Esophagus squamous epithelium (tissue), 5 donors: Measurements from ENCODE around the gene LHX4. TPM values are rescaled to one million over a fixed set of nuclear protein-coding genes. Genes with fewer than 3 reads are reported as not detected.

Experiments used
- DNase-seq: peaks from one replicate; lab custom pipeline; 2025; lab: John Stamatoyannopoulos, UW
- H3K27ac ChIP-seq, 4 donors: fragments of 200-600 bp; sonication (generic); one replicate each; pipeline ENCODE4 v1.5.1; 2016 to 2019; ENCODE audit warnings: mild to moderate bottlenecking in 1 of 4
- H3K27me3 ChIP-seq, 4 donors: fragments of 200-600 bp; sonication (generic); 1 replicate in 3 of 4; 2 replicates in 1 of 4; pipeline versions ENCODE4 v1.5.1 to v1.6.0; 2017 to 2021; ENCODE audit warnings: antibody characterized with exemption in 1 of 4
- H3K36me3 ChIP-seq, 3 donors: fragments of 200-600 bp; sonication (generic); one replicate each; pipeline ENCODE4 v1.5.1; 2016 to 2019
- H3K4me1 ChIP-seq, 3 donors: fragments of 200-600 bp; sonication (generic); one replicate each; pipeline ENCODE4 v1.5.1; 2017 to 2019
- H3K4me3 ChIP-seq, 4 donors: fragments of 200-600 bp; sonication (generic); 1 replicate in 3 of 4; 2 replicates in 1 of 4; pipeline ENCODE4 v1.5.1; 2016 to 2019; ENCODE audit warnings: mild to moderate bottlenecking in 2 of 4, moderate library complexity in 1 of 4
- H3K9me3 ChIP-seq, 3 donors: fragments of 200-600 bp; sonication (generic); one replicate each; pipeline ENCODE4 v1.5.1; 2016 to 2019
- POLR2A ChIP-seq, 4 donors: fragments of 450-650 bp; IDR thresholded peaks; one replicate each; pipeline ENCODE4 v1.6.1; 2017; ENCODE audit warnings: antibody characterized with exemption in 4 of 4, mild to moderate bottlenecking in 4 of 4, moderate library complexity in 3 of 4
- WGBS, 2 donors: methylation state at CpG; one replicate each; pipeline ENCODE4 v1.1.5; 2018; 5-methylcytosine and 5-hydroxymethylcytosine counted together
- intact Hi-C: fragments of 100-400 bp; cut with DNase I; formaldehyde crosslinking; loops from one replicate; pipeline ENCODE4 v1.15.0; 2022
- total RNA-seq, 4 donors: library from RNA; depleted of rRNA; stranded (reverse); fragments of >200 nt; gene quantifications; one replicate each; pipeline ENCODE4 v1.1.0, GENCODE V29; 2016
- TF ChIP-seq, protein P1 (sequence below), 6 experiments: fragments of 450-650 bp in 4 of 6; fragments of 200-600 bp in 2 of 6; sonication (generic) in 2 of 6; IDR thresholded peaks; one replicate each; pipeline ENCODE4 v1.5.1; 2016 to 2019; ENCODE audit warnings: antibody characterized with exemption in 6 of 6, mild to moderate bottlenecking in 4 of 6, moderate library complexity in 4 of 6
- donor health status: DM: yes; HTN: yes; CAD: no.

The LHX4 gene
- total RNA-seq, 4 donors from 2014 or later: 0.18 to 0.38 TPM; not detected in 2

DNA sequence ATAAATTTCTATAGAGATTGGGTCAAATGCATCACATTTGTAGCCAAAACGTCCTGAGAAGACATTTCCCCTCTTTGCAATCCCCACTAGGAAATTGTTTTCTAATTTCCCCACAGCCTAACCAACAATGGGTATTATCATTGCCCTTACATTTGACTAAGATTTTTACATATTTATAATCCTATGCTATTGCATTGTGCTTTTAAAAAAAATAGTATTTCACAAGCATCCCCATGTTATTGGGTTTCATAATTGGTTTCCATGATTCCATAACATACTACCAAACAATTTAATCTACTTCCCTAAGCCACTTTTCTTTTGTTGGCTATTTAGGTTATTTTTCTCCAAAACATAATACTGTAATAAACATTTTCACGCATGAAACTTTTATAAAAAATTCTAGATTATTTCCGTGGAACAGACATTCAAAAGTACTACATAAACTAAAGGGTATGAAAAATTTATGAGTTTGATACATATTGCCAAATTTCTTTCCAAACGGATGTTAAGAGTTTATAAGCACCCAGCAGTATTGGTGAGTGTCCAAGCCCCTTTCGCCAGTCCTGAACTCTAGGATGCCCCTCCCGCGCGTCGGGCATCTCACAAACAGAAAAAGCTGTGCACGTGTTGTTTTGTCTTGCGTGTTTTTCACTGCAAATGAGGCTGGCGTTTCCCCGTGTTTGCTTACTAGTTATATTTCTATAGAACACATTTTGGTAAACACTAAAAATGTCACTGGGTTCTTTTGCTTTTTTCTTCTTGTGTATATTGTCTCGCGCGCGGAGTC lies 2.0 kb upstream of the LHX4 start:
- peaks cover 22 to 43% (median 33%) of the 10 kb centered on the region in 3 donors for H3K4me1 ChIP-seq
- H3K4me3 ChIP-seq: no peak overlapping the region
- peaks cover 18 to 100% (median 45%) of the 10 kb centered on the region in 4 donors for H3K27me3 ChIP-seq
- H3K36me3 ChIP-seq: no peaks in the 10 kb centered on the region
- WGBS, 2 donors: 26 to 30% methylated on average over 17 of the region's 17 CpGs
- no peak overlapping the region for H3K27ac ChIP-seq
- intact Hi-C loops: no loop called here
- DNase-seq: no peak
- H3K9me3 ChIP-seq: no peaks in the 10 kb centered on the region
- TF ChIP-seq POLR2A (IDR thresholded peaks at IDR 0.05): no peak
- TF ChIP-seq, protein P1, sequence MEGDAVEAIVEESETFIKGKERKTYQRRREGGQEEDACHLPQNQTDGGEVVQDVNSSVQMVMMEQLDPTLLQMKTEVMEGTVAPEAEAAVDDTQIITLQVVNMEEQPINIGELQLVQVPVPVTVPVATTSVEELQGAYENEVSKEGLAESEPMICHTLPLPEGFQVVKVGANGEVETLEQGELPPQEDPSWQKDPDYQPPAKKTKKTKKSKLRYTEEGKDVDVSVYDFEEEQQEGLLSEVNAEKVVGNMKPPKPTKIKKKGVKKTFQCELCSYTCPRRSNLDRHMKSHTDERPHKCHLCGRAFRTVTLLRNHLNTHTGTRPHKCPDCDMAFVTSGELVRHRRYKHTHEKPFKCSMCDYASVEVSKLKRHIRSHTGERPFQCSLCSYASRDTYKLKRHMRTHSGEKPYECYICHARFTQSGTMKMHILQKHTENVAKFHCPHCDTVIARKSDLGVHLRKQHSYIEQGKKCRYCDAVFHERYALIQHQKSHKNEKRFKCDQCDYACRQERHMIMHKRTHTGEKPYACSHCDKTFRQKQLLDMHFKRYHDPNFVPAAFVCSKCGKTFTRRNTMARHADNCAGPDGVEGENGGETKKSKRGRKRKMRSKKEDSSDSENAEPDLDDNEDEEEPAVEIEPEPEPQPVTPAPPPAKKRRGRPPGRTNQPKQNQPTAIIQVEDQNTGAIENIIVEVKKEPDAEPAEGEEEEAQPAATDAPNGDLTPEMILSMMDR (IDR thresholded peaks at IDR 0.05): no peak

DNA sequence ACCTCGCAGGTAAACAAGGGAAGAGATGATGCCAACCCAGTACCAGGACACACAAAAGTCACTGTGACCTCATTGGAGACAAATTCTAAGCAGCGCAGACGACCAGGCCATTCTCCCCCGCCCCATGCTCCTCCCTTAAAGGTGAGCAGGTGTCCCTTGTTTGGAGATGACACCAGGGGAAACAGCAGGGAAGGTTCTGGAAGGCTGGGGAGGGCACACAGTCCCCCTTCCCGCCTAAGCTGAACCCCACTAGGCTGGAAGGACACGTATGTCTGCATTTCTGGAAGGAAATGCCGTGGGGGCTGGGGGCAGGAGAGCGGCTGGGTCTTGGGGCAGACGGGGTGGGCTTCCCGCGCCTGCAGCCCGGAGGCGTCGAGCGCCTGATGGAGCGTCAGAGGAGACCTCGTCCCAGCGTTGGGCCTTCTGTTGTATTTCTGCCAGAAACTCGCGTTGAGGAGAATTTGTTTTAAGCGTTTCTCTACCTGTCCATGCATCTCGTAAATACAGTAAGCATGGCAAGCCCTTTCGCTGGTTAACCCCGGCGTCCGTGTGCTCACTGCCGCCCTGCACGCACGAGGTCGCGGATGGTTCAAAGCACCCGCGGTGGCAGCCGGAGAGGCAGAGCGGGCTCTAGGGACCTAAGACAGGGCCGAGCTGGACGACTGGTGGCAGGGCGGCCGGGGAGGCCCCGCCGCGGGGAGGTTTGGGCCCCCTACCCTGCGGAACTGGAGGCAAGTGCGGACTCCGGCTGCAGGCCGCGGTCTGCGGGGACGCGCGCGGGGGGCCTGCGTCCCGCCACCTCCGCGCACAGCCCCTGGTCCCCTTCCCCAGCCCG lies 1.2 kb upstream of the LHX4 start:
- intact Hi-C loops: no loop called here
- Histone ChIP-seq H3K4me3 (peak overlapping the region; percentile 43 to 70 (median 55)), H3K27ac (no peak overlapping the region), H3K9me3 (no peaks in the 10 kb centered on the region), H3K4me1 (peaks cover 28 to 51% (median 37%) of the 10 kb centered on the region in 3 donors), H3K27me3 (peaks cover 26 to 100% (median 52%) of the 10 kb centered on the region in 4 donors), H3K36me3 (no peaks in the 10 kb centered on the region)
- TF ChIP-seq, protein P1 (IDR thresholded peaks at IDR 0.05): no peak
- no peak for TF ChIP-seq POLR2A (IDR thresholded peaks at IDR 0.05)
- DNase-seq: no peak
- 4 to 10% methylated on average over 22 to 25 of the region's 57 CpGs for WGBS, 2 donors

DNA sequence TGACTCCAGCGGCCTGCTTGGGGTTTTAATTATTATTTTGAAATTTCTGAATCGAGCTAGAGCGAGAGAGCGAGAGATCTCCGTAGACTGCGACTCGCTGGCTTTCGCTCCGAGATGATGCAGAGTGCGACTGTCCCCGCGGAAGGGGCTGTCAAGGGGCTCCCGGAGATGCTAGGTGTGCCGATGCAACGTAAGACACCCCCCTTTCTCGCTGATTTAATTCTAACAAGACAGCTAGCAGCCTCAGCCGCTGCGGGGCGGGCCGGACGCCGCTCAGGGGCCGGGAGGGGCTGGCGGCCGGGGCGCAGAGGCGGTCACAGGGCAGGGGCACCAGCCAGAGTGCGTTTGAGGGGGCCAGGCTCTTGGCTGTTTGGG lies 339 bp downstream of the LHX4 start:
- H3K27me3 ChIP-seq: peaks cover 39 to 100% (median 63%) of the 10 kb centered on the region in 4 donors
- H3K9me3 ChIP-seq: no peaks in the 10 kb centered on the region
- intact Hi-C loops: no loop called here
- no peak for DNase-seq
- H3K4me1 ChIP-seq: peaks cover 41 to 66% (median 49%) of the 10 kb centered on the region in 3 donors
- WGBS, 2 donors: 0% methylated on average over 1 to 6 of the region's 28 CpGs
- no peak for TF ChIP-seq POLR2A (IDR thresholded peaks at IDR 0.05)
- TF ChIP-seq, protein P1 (IDR thresholded peaks at IDR 0.05): no peak
- no peaks in the 10 kb centered on the region for H3K36me3 ChIP-seq
- peak overlapping the region; percentile 43 to 70 (median 55) for H3K4me3 ChIP-seq
- H3K27ac ChIP-seq: no peak overlapping the region

DNA sequence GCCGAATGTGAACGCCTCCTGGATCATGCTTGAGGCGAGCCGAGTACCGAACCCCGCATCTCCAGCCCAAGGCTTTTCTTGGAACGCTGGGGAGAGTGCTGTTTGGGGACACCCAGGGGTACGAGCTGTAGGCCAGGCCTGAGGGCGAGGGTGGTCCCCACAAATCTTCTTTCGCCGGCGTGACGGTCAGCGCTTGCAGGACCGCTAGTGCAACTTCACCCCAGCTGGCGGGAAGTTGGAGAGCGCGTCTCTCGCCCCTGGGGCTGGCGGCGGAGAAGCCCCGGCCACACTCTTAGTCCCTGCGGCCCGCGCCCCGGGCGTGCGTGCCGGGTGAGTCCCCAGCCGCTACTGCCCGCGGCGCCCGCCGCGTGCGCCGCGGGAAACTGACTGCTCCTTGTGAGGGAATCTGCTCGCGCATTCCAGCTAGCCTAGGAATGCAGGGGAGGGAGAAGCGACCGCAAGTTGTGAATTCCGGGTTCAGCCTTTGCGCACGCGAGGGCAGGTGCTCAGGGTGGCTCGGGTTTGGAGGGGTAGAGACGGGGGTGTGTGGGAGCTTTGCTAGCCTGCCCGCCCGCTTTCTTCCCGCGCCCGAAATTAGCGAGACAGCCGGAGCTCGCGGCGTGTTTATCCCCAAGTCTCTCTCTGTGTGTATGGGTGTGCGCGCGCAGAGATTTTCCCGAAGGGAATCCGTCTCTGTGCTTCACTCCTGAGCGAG lies 884 bp downstream of the LHX4 start:
- intact Hi-C loops: no loop called here
- H3K36me3 ChIP-seq: no peaks in the 10 kb centered on the region
- DNase-seq: no peak
- H3K4me3 ChIP-seq: peak overlapping the region; percentile 43 to 70 (median 55)
- no peak overlapping the region for H3K27ac ChIP-seq
- H3K27me3 ChIP-seq: peaks cover 45 to 100% (median 68%) of the 10 kb centered on the region in 4 donors
- peaks cover 46 to 72% (median 54%) of the 10 kb centered on the region in 3 donors for H3K4me1 ChIP-seq
- no peaks in the 10 kb centered on the region for H3K9me3 ChIP-seq
- WGBS, 2 donors: 0% methylated on average over 4 to 15 of the region's 65 CpGs
- TF ChIP-seq POLR2A (IDR thresholded peaks at IDR 0.05): no peak
- TF ChIP-seq, protein P1 (IDR thresholded peaks at IDR 0.05): no peak
